ENCODE data around the gene UGP2.

UGP2 gene

GRCh38 chr2:63843093-63843492 is 1.4 kb downstream of the UGP2 start:
- H3K9me2 ChIP-seq (ENCODE audit: low read depth, low read length) = no peaks in the 10 kb centered on the region
- peak overlapping the region; percentile 87 for H3K9ac ChIP-seq (ENCODE audit: low read length)
- no peaks in the 10 kb centered on the region for H3K27me3 ChIP-seq (ENCODE audit: insufficient read depth, low read length)
- H3K27ac ChIP-seq (ENCODE audit: low read depth, low read length, poor library complexity, severe bottlenecking) = peak overlapping the region; percentile 96
- H3K9me3 ChIP-seq (ENCODE audit: low read length) = peaks cover 17% of the 10 kb centered on the region
- H3K4me1 ChIP-seq (ENCODE audit: insufficient read depth, low read length, severe bottlenecking) = peaks cover 47% of the 10 kb centered on the region
- H3K4me2 ChIP-seq (ENCODE audit: low read length) = peak overlapping the region; percentile 98
- no peaks in the 10 kb centered on the region for H4K20me1 ChIP-seq (ENCODE audit: insufficient read depth, low read length)
- peaks cover 62% of the 10 kb centered on the region for H3K79me2 ChIP-seq (ENCODE audit: insufficient read depth, low read length)
- no peaks in the 10 kb centered on the region for H3F3A ChIP-seq (ENCODE audit: insufficient read depth, low read length)
- peaks cover 54% of the 10 kb centered on the region for H3K36me3 ChIP-seq (ENCODE audit: insufficient read depth, low read length)
- H3K4me3 ChIP-seq (ENCODE audit: low read depth, low read length, poor library complexity, severe bottlenecking) = peak overlapping the region; percentile 76
- no peak overlapping the region for H2AFZ ChIP-seq (ENCODE audit: low read length)
- TF ChIP-seq, protein P1, sequence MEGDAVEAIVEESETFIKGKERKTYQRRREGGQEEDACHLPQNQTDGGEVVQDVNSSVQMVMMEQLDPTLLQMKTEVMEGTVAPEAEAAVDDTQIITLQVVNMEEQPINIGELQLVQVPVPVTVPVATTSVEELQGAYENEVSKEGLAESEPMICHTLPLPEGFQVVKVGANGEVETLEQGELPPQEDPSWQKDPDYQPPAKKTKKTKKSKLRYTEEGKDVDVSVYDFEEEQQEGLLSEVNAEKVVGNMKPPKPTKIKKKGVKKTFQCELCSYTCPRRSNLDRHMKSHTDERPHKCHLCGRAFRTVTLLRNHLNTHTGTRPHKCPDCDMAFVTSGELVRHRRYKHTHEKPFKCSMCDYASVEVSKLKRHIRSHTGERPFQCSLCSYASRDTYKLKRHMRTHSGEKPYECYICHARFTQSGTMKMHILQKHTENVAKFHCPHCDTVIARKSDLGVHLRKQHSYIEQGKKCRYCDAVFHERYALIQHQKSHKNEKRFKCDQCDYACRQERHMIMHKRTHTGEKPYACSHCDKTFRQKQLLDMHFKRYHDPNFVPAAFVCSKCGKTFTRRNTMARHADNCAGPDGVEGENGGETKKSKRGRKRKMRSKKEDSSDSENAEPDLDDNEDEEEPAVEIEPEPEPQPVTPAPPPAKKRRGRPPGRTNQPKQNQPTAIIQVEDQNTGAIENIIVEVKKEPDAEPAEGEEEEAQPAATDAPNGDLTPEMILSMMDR (IDR thresholded peaks at IDR 0.05; ENCODE audit: low read length) = no peak
- TF ChIP-seq EZH2 (IDR thresholded peaks at IDR 0.05; ENCODE audit: borderline replicate concordance, low read length) = no peak

DNA sequence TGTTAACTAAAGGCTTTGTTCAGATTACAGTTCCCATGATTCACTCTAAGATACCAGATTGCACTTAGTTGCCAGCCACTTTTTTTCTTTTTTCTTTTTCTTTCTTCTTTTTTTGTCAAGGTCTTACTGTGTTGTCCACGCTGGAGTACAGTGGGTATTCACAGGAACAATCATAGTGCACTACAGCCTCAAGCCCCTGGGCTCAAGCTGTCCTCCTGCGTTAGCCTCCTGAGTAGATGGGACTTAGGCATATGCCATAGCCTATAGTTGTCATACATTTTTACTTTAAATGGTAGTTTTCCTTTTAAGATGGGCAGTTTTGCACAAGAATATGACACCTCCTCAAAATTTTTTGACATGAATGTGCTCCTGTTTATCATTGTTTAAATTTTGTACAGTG is 2.1 kb downstream of the UGP2 start:
- Histone ChIP-seq H3K9me3 (ENCODE audit: low read length) (peaks cover 17% of the 10 kb centered on the region), H3K27ac (ENCODE audit: low read depth, low read length, poor library complexity, severe bottlenecking) (no peak overlapping the region), H4K20me1 (ENCODE audit: insufficient read depth, low read length) (no peaks in the 10 kb centered on the region), H3K4me2 (ENCODE audit: low read length) (peak overlapping the region; percentile 98; the same call in 1 of the 2 replicates), H3K9ac (ENCODE audit: low read length) (peak overlapping the region; percentile 87; the same call in 1 of the 2 replicates), H2AFZ (ENCODE audit: low read length) (no peak overlapping the region), H3K9me2 (ENCODE audit: low read depth, low read length) (no peaks in the 10 kb centered on the region), H3K36me3 (ENCODE audit: insufficient read depth, low read length) (peaks cover 61% of the 10 kb centered on the region), H3K79me2 (ENCODE audit: insufficient read depth, low read length) (peaks cover 69% of the 10 kb centered on the region), H3F3A (ENCODE audit: insufficient read depth, low read length) (no peaks in the 10 kb centered on the region), H3K4me3 (ENCODE audit: low read depth, low read length, poor library complexity, severe bottlenecking) (peak overlapping the region; percentile 76), H3K27me3 (ENCODE audit: insufficient read depth, low read length) (no peaks in the 10 kb centered on the region), H3K4me1 (ENCODE audit: insufficient read depth, low read length, severe bottlenecking) (peaks cover 44% of the 10 kb centered on the region)
- TF ChIP-seq, protein P1 (IDR thresholded peaks at IDR 0.05; ENCODE audit: low read length) = no peak
- TF ChIP-seq EZH2 (IDR thresholded peaks at IDR 0.05; ENCODE audit: borderline replicate concordance, low read length) = no peak

- Histone ChIP-seq H3K9me2 (ENCODE audit: low read depth, low read length) (no peaks in the 10 kb centered on the region), H3K9ac (ENCODE audit: low read length) (no peak overlapping the region), H3K27ac (ENCODE audit: low read depth, low read length, poor library complexity, severe bottlenecking) (no peak overlapping the region), H3K36me3 (ENCODE audit: insufficient read depth, low read length) (peaks cover 69% of the 10 kb centered on the region), H4K20me1 (ENCODE audit: insufficient read depth, low read length) (no peaks in the 10 kb centered on the region), H3F3A (ENCODE audit: insufficient read depth, low read length) (no peaks in the 10 kb centered on the region), H2AFZ (ENCODE audit: low read length) (no peak overlapping the region), H3K27me3 (ENCODE audit: insufficient read depth, low read length) (no peaks in the 10 kb centered on the region), H3K79me2 (ENCODE audit: insufficient read depth, low read length) (peaks cover 77% of the 10 kb centered on the region), H3K9me3 (ENCODE audit: low read length) (peaks cover 17% of the 10 kb centered on the region), H3K4me2 (ENCODE audit: low read length) (no peak overlapping the region; the same call in 1 of the 2 replicates), H3K4me3 (ENCODE audit: low read depth, low read length, poor library complexity, severe bottlenecking) (no peak overlapping the region), H3K4me1 (ENCODE audit: insufficient read depth, low read length, severe bottlenecking) (peaks cover 36% of the 10 kb centered on the region)
- TF ChIP-seq EZH2 (IDR thresholded peaks at IDR 0.05; ENCODE audit: borderline replicate concordance, low read length) = no peak
- TF ChIP-seq, protein P1 (IDR thresholded peaks at IDR 0.05; ENCODE audit: low read length) = no peak
Measured at GRCh38 chr2:63844616-63845015, 2.9 kb downstream of the UGP2 start.
